Type B pancreatic cell (in vitro differentiated cells): Measurements from ENCODE around the gene RPS6KB2. TPM values are rescaled to one million over a fixed set of nuclear protein-coding genes. Genes with fewer than 3 reads are reported as not detected.
"Not testable (repeated sequence)": the region's sequence is repeated elsewhere in the genome, so short reads cannot be mapped to it uniquely, and the experiment has no call there.

Source experiments
- DNase-seq: peaks from one replicate; pipeline ENCODE4 v3.0.0; 2021; ENCODE audit warnings: mixed read lengths; ENCODE audit not compliant: unreplicated experiment; ENCODE audit errors: extremely low spot score
- H3K27ac Mint-ChIP-seq: 2 replicates; pipeline ENCODE4 v1.8.0; 2021; ENCODE audit warnings: mild to moderate bottlenecking, mixed read lengths
- H3K27me3 Mint-ChIP-seq: 2 replicates; pipeline ENCODE4 v1.8.0; 2021; ENCODE audit warnings: mixed read lengths
- H3K36me3 Mint-ChIP-seq: 2 replicates; pipeline ENCODE4 v1.8.0; 2021; ENCODE audit warnings: mixed read lengths
- H3K4me1 Mint-ChIP-seq: one replicate; pipeline ENCODE4 v1.8.0; 2021; ENCODE audit warnings: mixed read lengths; ENCODE audit not compliant: unreplicated experiment
- H3K4me3 Mint-ChIP-seq: 2 replicates; pipeline ENCODE4 v1.8.0; 2021; ENCODE audit warnings: mild to moderate bottlenecking, mixed read lengths
- H3K9me3 Mint-ChIP-seq: 2 replicates; pipeline ENCODE4 v1.8.0; 2021; ENCODE audit warnings: mixed read lengths
- total RNA-seq: library from RNA; stranded (reverse); gene quantifications from 2 replicates; pipeline ENCODE4 v1.2.1, GENCODE V29; 2021; ENCODE audit warnings: low replicate concordance
- TF ChIP-seq, protein P1 (sequence below): fragments of 200-600 bp; sonication (generic); conservative IDR thresholded peaks from 2 replicates; pipeline ENCODE4 v1.5.0; 2021; ENCODE audit warnings: antibody characterized with exemption, mild to moderate bottlenecking

RPS6KB2 gene
- total RNA-seq, 1 donor from 2014 or later = 57.0 TPM

- Mint-ChIP-seq H3K36me3 (no peaks in the 10 kb centered on the region), H3K4me1 (peaks cover 13% of the 10 kb centered on the region), H3K4me3 (peak overlapping the region; percentile 81), H3K27ac (peak overlapping the region; percentile 82), H3K9me3 (no peaks in the 10 kb centered on the region), H3K27me3 (peaks cover 14% of the 10 kb centered on the region)
- TF ChIP-seq, protein P1, sequence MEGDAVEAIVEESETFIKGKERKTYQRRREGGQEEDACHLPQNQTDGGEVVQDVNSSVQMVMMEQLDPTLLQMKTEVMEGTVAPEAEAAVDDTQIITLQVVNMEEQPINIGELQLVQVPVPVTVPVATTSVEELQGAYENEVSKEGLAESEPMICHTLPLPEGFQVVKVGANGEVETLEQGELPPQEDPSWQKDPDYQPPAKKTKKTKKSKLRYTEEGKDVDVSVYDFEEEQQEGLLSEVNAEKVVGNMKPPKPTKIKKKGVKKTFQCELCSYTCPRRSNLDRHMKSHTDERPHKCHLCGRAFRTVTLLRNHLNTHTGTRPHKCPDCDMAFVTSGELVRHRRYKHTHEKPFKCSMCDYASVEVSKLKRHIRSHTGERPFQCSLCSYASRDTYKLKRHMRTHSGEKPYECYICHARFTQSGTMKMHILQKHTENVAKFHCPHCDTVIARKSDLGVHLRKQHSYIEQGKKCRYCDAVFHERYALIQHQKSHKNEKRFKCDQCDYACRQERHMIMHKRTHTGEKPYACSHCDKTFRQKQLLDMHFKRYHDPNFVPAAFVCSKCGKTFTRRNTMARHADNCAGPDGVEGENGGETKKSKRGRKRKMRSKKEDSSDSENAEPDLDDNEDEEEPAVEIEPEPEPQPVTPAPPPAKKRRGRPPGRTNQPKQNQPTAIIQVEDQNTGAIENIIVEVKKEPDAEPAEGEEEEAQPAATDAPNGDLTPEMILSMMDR = peak; percentile 19
- DNase-seq = peak; percentile 99
Observed at GRCh38 chr11:67420646-67421429, 7.5 kb upstream of the RPS6KB2 start.

GRCh38 chr11:67421430-67422031, 6.8 kb upstream of the RPS6KB2 start:
- peak overlapping the region; percentile 82 for H3K27ac Mint-ChIP-seq
- TF ChIP-seq, protein P1 = no peak

GRCh38 chr11:67422891-67423290, 5.4 kb upstream of the RPS6KB2 start:
- TF ChIP-seq, protein P1 = no peak
- DNase-seq = no peak
- H3K4me3 Mint-ChIP-seq = peak overlapping the region; percentile 66
- peak overlapping the region; percentile 87 for H3K27ac Mint-ChIP-seq
- H3K9me3 Mint-ChIP-seq = no peaks in the 10 kb centered on the region
- no peaks in the 10 kb centered on the region for H3K36me3 Mint-ChIP-seq
- peaks cover 8% of the 10 kb centered on the region for H3K4me1 Mint-ChIP-seq
- H3K27me3 Mint-ChIP-seq = no peaks in the 10 kb centered on the region

More at GRCh38 chr11:67421430-67422031, 6.8 kb upstream of the RPS6KB2 start:
- Mint-ChIP-seq H3K36me3 (no peaks in the 10 kb centered on the region), H3K27me3 (peaks cover 7% of the 10 kb centered on the region), H3K4me1 (peaks cover 8% of the 10 kb centered on the region), H3K4me3 (peak overlapping the region; percentile 81), H3K9me3 (no peaks in the 10 kb centered on the region)
- no peak for DNase-seq

DNA sequence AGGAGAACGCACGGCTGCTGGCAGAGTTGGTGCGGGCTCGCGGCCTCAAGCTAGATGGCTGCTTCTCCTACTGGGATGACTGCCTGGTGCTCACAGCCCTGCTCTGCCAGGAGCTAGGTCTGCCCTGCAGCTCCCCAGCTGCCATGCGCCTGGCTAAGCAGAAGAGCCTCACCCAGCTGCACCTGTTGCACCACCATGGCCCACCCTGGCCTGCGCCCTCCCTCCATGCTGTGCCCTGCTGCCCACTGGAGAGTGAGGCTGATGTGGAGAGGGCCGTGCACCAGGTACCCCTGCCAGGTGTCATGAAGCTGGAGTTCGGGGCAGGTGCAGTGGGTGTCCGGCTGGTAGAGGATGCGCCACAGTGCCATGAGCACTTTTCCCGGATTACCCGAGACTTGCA, 4.8 kb upstream of the RPS6KB2 start:
- TF ChIP-seq, protein P1 = no peak
- peaks cover 12% of the 10 kb centered on the region for H3K4me1 Mint-ChIP-seq
- no peak overlapping the region for H3K4me3 Mint-ChIP-seq
- H3K9me3 Mint-ChIP-seq = no peaks in the 10 kb centered on the region
- no peaks in the 10 kb centered on the region for H3K27me3 Mint-ChIP-seq
- H3K27ac Mint-ChIP-seq = no peak overlapping the region
- DNase-seq = no peak
- H3K36me3 Mint-ChIP-seq = no peaks in the 10 kb centered on the region

GRCh38 chr11:67423891-67424613, 4.2 kb upstream of the RPS6KB2 start:
- TF ChIP-seq, protein P1 = no peak
- Mint-ChIP-seq H3K27ac (no peak overlapping the region), H3K4me3 (no peak overlapping the region), H3K27me3 (no peaks in the 10 kb centered on the region), H3K36me3 (no peaks in the 10 kb centered on the region), H3K9me3 (no peaks in the 10 kb centered on the region), H3K4me1 (peaks cover 12% of the 10 kb centered on the region)
- DNase-seq = no peak

GRCh38 chr11:67427364-67427859, 882 bp upstream of the RPS6KB2 start:
- H3K9me3 Mint-ChIP-seq, H3K36me3 Mint-ChIP-seq, H3K4me1 Mint-ChIP-seq, H3K27me3 Mint-ChIP-seq, DNase-seq: not testable (repeated sequence)
- peak overlapping the region; percentile 93 for H3K4me3 Mint-ChIP-seq
- peak overlapping the region; percentile 84 for H3K27ac Mint-ChIP-seq
